Measurements from ENCODE around the gene XRCC5. TPM values are rescaled to one million over a fixed set of nuclear protein-coding genes. Genes with fewer than 3 reads are reported as not detected.

The XRCC5 gene
- polyA plus RNA-seq, 1 donor (not counting 4 experiments of a cell fraction or from before 2014, with no cell fraction given), result 521 TPM

DNA sequence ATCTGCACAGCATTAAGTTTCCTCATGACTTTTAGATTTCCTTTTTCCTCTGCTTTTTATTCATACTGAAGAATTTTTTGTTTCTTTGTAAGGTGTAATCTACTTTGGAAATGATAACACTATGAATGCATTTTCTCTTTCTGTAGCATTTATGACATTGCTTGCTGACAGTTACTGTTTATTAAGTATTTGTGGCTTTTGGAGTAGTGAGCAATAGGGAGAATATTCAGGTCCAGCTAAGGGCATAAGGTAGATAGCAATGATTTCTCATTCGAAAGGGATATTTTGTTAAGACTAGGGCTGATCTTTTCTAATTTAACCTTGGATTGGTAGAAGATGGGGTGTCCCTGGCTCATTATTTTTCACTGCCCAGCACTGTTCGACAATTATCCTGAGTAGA, 80.3 kb downstream of the XRCC5 start:
- H3K27ac ChIP-seq (ENCODE audit: control insufficient read depth, insufficient read depth, low read length), result no peak overlapping the region
- TF ChIP-seq, protein P1, sequence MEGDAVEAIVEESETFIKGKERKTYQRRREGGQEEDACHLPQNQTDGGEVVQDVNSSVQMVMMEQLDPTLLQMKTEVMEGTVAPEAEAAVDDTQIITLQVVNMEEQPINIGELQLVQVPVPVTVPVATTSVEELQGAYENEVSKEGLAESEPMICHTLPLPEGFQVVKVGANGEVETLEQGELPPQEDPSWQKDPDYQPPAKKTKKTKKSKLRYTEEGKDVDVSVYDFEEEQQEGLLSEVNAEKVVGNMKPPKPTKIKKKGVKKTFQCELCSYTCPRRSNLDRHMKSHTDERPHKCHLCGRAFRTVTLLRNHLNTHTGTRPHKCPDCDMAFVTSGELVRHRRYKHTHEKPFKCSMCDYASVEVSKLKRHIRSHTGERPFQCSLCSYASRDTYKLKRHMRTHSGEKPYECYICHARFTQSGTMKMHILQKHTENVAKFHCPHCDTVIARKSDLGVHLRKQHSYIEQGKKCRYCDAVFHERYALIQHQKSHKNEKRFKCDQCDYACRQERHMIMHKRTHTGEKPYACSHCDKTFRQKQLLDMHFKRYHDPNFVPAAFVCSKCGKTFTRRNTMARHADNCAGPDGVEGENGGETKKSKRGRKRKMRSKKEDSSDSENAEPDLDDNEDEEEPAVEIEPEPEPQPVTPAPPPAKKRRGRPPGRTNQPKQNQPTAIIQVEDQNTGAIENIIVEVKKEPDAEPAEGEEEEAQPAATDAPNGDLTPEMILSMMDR (optimal IDR thresholded peaks at IDR 0.05 in 1 of 3, IDR thresholded peaks at IDR 0.05 in 1 of 3, conservative IDR thresholded peaks at IDR 0.05 in 1 of 3; ENCODE audit: extremely low read depth in 1 of 3, insufficient read depth in 2 of 3, low read length in 3 of 3), result no peak
- no peak for TF ChIP-seq EZH2 (IDR thresholded peaks at IDR 0.05; ENCODE audit: low read length)
- dilution Hi-C loops (cut with MboI; ENCODE audit: extremely low pct_ligation_motif_present, low sequenced_read_pairs), result no loop called here
- peaks cover 23% of the 10 kb centered on the region for H3K4me1 ChIP-seq (ENCODE audit: control insufficient read depth, extremely low read depth, insufficient read depth, low read length)
- FAIRE-seq, result no peak
- no peaks in the 10 kb centered on the region for H3K27me3 ChIP-seq (ENCODE audit: control insufficient read depth, extremely low read depth, insufficient read depth, low read length)
- no peaks in the 10 kb centered on the region for H3K9me3 ChIP-seq (ENCODE audit: control insufficient read depth, low read depth, low read length)
- peaks cover 2% of the 10 kb centered on the region for H3K9me1 ChIP-seq (ENCODE audit: control insufficient read depth, extremely low read depth, insufficient read depth, low read length)
- H2AFZ ChIP-seq (ENCODE audit: control insufficient read depth, low read length), result no peak overlapping the region
- H3K4me2 ChIP-seq (ENCODE audit: control insufficient read depth, extremely low read depth, insufficient read depth, low read depth, low read length), result no peak overlapping the region
- peaks cover 6 to 7% of the 10 kb centered on the region in 2 experiments for H3K36me3 ChIP-seq (ENCODE audit: control insufficient read depth in 2 of 2, extremely low read depth in 1 of 2, insufficient read depth in 2 of 2, low read length in 2 of 2)
- no peak overlapping the region for H3K4me3 ChIP-seq (ENCODE audit: control insufficient read depth in 2 of 3, extremely low read depth in 1 of 3, insufficient read depth in 2 of 3, low read depth in 1 of 3, low read length in 3 of 3)
- H4K20me1 ChIP-seq (ENCODE audit: control insufficient read depth, extremely low read depth, insufficient read depth, low read length), result no peaks in the 10 kb centered on the region
- H3K9ac ChIP-seq (ENCODE audit: control insufficient read depth, extremely low read depth, insufficient read depth, low read length), result no peak overlapping the region
- H3K79me2 ChIP-seq (ENCODE audit: control insufficient read depth, insufficient read depth, low read length), result peaks cover 44% of the 10 kb centered on the region
- no peak for DNase-seq (ENCODE audit: low read depth, low spot score)

DNA sequence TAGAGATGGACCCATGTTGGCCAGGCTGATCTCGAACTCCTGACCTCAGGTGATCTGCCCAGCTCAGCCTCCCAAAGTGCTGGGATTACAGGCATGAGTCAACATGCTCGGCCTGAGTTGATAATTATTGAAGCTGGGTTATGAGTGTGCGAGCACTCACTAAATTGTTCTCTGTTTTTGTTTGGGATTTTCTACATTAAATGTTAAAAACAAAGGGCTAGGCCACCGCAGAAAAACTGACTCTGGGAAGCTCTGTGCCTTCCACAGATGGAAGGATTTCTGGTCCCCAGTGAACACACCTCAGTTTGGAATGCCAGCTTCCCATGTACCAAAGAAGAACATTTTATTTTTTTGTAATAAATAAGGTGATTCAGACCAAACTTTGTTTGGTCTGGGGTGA, 83.0 kb downstream of the XRCC5 start:
- dilution Hi-C loops (cut with MboI; ENCODE audit: extremely low pct_ligation_motif_present, low sequenced_read_pairs), result no loop called here
- Histone ChIP-seq H4K20me1 (ENCODE audit: control insufficient read depth, extremely low read depth, insufficient read depth, low read length) (no peaks in the 10 kb centered on the region), H3K36me3 (ENCODE audit: control insufficient read depth in 2 of 2, extremely low read depth in 1 of 2, insufficient read depth in 2 of 2, low read length in 2 of 2) (peaks cover 4 to 9% of the 10 kb centered on the region in 2 experiments), H3K4me3 (ENCODE audit: control insufficient read depth in 2 of 3, extremely low read depth in 1 of 3, insufficient read depth in 2 of 3, low read depth in 1 of 3, low read length in 3 of 3) (no peak overlapping the region), H3K4me2 (ENCODE audit: control insufficient read depth, extremely low read depth, insufficient read depth, low read depth, low read length) (no peak overlapping the region), H2AFZ (ENCODE audit: control insufficient read depth, low read length) (no peak overlapping the region), H3K9me1 (ENCODE audit: control insufficient read depth, extremely low read depth, insufficient read depth, low read length) (peaks cover 4% of the 10 kb centered on the region), H3K4me1 (ENCODE audit: control insufficient read depth, extremely low read depth, insufficient read depth, low read length) (peaks cover 28% of the 10 kb centered on the region), H3K9ac (ENCODE audit: control insufficient read depth, extremely low read depth, insufficient read depth, low read length) (no peak overlapping the region), H3K27ac (ENCODE audit: control insufficient read depth, insufficient read depth, low read length) (no peak overlapping the region), H3K79me2 (ENCODE audit: control insufficient read depth, insufficient read depth, low read length) (peaks cover 25% of the 10 kb centered on the region), H3K9me3 (ENCODE audit: control insufficient read depth, low read depth, low read length) (no peaks in the 10 kb centered on the region), H3K27me3 (ENCODE audit: control insufficient read depth, extremely low read depth, insufficient read depth, low read length) (no peaks in the 10 kb centered on the region)
- DNase-seq (ENCODE audit: low read depth, low spot score) (no peak), FAIRE-seq (no peak)
- no peak for TF ChIP-seq EZH2 (IDR thresholded peaks at IDR 0.05; ENCODE audit: low read length)
- TF ChIP-seq, protein P1 (optimal IDR thresholded peaks at IDR 0.05 in 1 of 3, IDR thresholded peaks at IDR 0.05 in 1 of 3, conservative IDR thresholded peaks at IDR 0.05 in 1 of 3; ENCODE audit: extremely low read depth in 1 of 3, insufficient read depth in 2 of 3, low read length in 3 of 3), result no peak
